H1 (cell line): ENCODE data around the gene TYMS. TPM values are rescaled to one million over a fixed set of nuclear protein-coding genes. Genes with fewer than 3 reads are reported as not detected.

ENCODE experiments used
- CTCF ChIA-PET: fragments of 300-600 bp; sonication (Branson Sonifier 250); formaldehyde crosslinking; loops from one replicate; lab custom pipeline; 2021; ENCODE audit not compliant: partially characterized antibody; lab: Charles Lee
- POLR2A ChIA-PET: fragments of 300-600 bp; sonication (Branson Sonifier 250); formaldehyde crosslinking; loops from one replicate; lab custom pipeline; 2021; ENCODE audit warnings: inconsistent platforms; ENCODE audit not compliant: partially characterized antibody; lab: Charles Lee
- DNase-seq, 2 experiments: peaks; one replicate each; pipeline versions ENCODE4 v3.0.0 to v3.0.0-alpha.2; 2010 to 2022; ENCODE audit warnings: low spot score in 2 of 2, low read depth in 1 of 2, mixed read lengths in 1 of 2
- FAIRE-seq: peaks from 2 replicates; lab custom pipeline; 2011; peaks lifted over from hg19 to GRCh38; lab: Jason Lieb, UNC
- H2AFZ ChIP-seq: 2 replicates; pipeline ENCODE4 v1.8.1; 2012; ENCODE audit warnings: low read length, inconsistent platforms
- H2AK5ac ChIP-seq: 2 replicates; pipeline ENCODE4 v1.6.1; 2013; ENCODE audit warnings: low read depth, low read length
- H2BK120ac ChIP-seq: replicated peaks from 2 replicates; pipeline ENCODE3; 2013; ENCODE audit warnings: low read depth, low read length, inconsistent platforms
- H2BK12ac ChIP-seq: 2 replicates; pipeline ENCODE4 v1.6.1; 2013; ENCODE audit warnings: low read depth, low read length
- H2BK15ac ChIP-seq: 2 replicates; pipeline ENCODE4 v1.6.1; 2013; ENCODE audit warnings: low read length
- H2BK20ac ChIP-seq: 2 replicates; pipeline ENCODE4 v1.6.1; 2013; ENCODE audit warnings: low read length
- H2BK5ac ChIP-seq: 2 replicates; pipeline ENCODE4 v1.6.1; 2013; ENCODE audit warnings: low read depth, low read length
- H3K14ac ChIP-seq: 2 replicates; pipeline ENCODE4 v1.6.1; 2013; ENCODE audit warnings: inconsistent platforms; ENCODE audit not compliant: insufficient read length
- H3K18ac ChIP-seq: 2 replicates; pipeline ENCODE4 v1.6.1; 2013; ENCODE audit warnings: low read length; ENCODE audit errors: extremely low read depth
- H3K23ac ChIP-seq: 2 replicates; pipeline ENCODE4 v1.6.1; 2013; ENCODE audit warnings: inconsistent platforms; ENCODE audit not compliant: insufficient read length
- H3K23me2 ChIP-seq: 2 replicates; pipeline ENCODE4 v1.6.1; 2013; ENCODE audit warnings: low read depth, low read length
- H3K27ac ChIP-seq: 2 replicates; pipeline ENCODE4 v1.6.1; 2011; ENCODE audit warnings: low read depth, low read length, inconsistent platforms
- H3K27me3 ChIP-seq, 4 experiments: replicated peaks in 1 of 4; 1 replicate in 1 of 4; 2 replicates in 3 of 4; pipeline versions ENCODE4 v1.6.1 to v1.8.1; 2011 to 2013; ENCODE audit warnings: low read length in 3 of 4, mild to moderate bottlenecking in 3 of 4, inconsistent platforms in 2 of 4, mixed read lengths in 2 of 4, moderate library complexity in 1 of 4; ENCODE audit not compliant: control insufficient read depth in 3 of 4, insufficient read depth in 3 of 4; ENCODE audit errors: extremely low read depth in 1 of 4
- H3K36me3 ChIP-seq, 4 experiments: 2 replicates each; pipeline versions ENCODE4 v1.6.1 to v1.8.1; 2011 to 2013; ENCODE audit warnings: mild to moderate bottlenecking in 4 of 4, low read length in 3 of 4, moderate library complexity in 2 of 4, control low read depth in 1 of 4, inconsistent platforms in 1 of 4; ENCODE audit not compliant: insufficient read depth in 4 of 4, control insufficient read depth in 2 of 4
- H3K4ac ChIP-seq: replicated peaks from 2 replicates; pipeline ENCODE3; 2013; ENCODE audit warnings: low read length, low read depth, mixed read lengths, inconsistent platforms; ENCODE audit not compliant: insufficient read length
- H3K4me1 ChIP-seq, 4 experiments: replicated peaks in 1 of 4; 1 replicate in 1 of 4; 2 replicates in 3 of 4; pipeline versions ENCODE4 v1.6.1 to v1.8.1; 2011 to 2013; ENCODE audit warnings: low read length in 3 of 4, inconsistent platforms in 2 of 4, mixed read lengths in 1 of 4; ENCODE audit not compliant: insufficient read depth in 4 of 4, control insufficient read depth in 3 of 4
- H3K4me2 ChIP-seq, 2 experiments: 2 replicates each; pipeline versions ENCODE4 v1.6.1 to v1.8.1; 2011 to 2013; ENCODE audit warnings: low read depth in 2 of 2, low read length in 2 of 2, control low read depth in 1 of 2, inconsistent platforms in 1 of 2, mild to moderate bottlenecking in 1 of 2; ENCODE audit not compliant: insufficient read depth in 1 of 2
- H3K4me3 ChIP-seq, 4 experiments: fragments of 200-600, 300-600 bp in 1 of 4; sonication (generic), shearing (Covaris generic), sonication (Bioruptor Twin) in 1 of 4; 2 replicates each; pipeline versions ENCODE4 v1.5.1 to v1.8.1; 2011 to 2016; ENCODE audit warnings: low read length in 4 of 4, low read depth in 3 of 4, control low read depth in 2 of 4, inconsistent platforms in 2 of 4, mild to moderate bottlenecking in 2 of 4, mixed read lengths in 1 of 4, moderate library complexity in 1 of 4; ENCODE audit not compliant: insufficient read depth in 2 of 4; ENCODE audit errors: extremely low read depth in 1 of 4
- H3K56ac ChIP-seq: replicated peaks from 2 replicates; pipeline ENCODE3; 2013; ENCODE audit warnings: low read depth, mild to moderate bottlenecking, mixed read lengths, low read length, inconsistent platforms; ENCODE audit not compliant: insufficient read length
- H3K79me1 ChIP-seq: 2 replicates; pipeline ENCODE4 v1.6.1; 2013; ENCODE audit warnings: low read depth, low read length, control low read depth
- H3K79me2 ChIP-seq, 2 experiments: 2 replicates each; pipeline versions ENCODE4 v1.6.1 to v1.8.1; 2012 to 2013; ENCODE audit warnings: low read length in 2 of 2, mild to moderate bottlenecking in 2 of 2, inconsistent platforms in 1 of 2; ENCODE audit not compliant: insufficient read depth in 2 of 2, control insufficient read depth in 1 of 2
- H3K9ac ChIP-seq, 4 experiments: replicated peaks in 1 of 4; 1 replicate in 1 of 4; 2 replicates in 3 of 4; pipeline versions ENCODE4 v1.6.1 to v1.8.1; 2011 to 2013; ENCODE audit warnings: low read depth in 3 of 4, low read length in 3 of 4, control low read depth in 2 of 4, mild to moderate bottlenecking in 2 of 4, moderate library complexity in 2 of 4, inconsistent platforms in 1 of 4; ENCODE audit errors: extremely low read depth in 1 of 4
- H3K9me3 ChIP-seq, 2 experiments: 2 replicates each; pipeline versions ENCODE4 v1.6.1 to v1.8.1; 2012 to 2013; ENCODE audit warnings: mild to moderate bottlenecking in 2 of 2, moderate library complexity in 2 of 2, control low read depth in 1 of 2, inconsistent platforms in 1 of 2, low read depth in 1 of 2, low read length in 1 of 2, mixed read lengths in 1 of 2; ENCODE audit not compliant: insufficient read depth in 2 of 2
- H4K20me1 ChIP-seq, 2 experiments: replicated peaks in 1 of 2; 2 replicates each; pipeline versions ENCODE3 to v1.8.1; 2011 to 2013; ENCODE audit warnings: inconsistent platforms in 2 of 2, low read length in 2 of 2, mild to moderate bottlenecking in 1 of 2; ENCODE audit not compliant: insufficient read depth in 2 of 2, control insufficient read depth in 1 of 2
- H4K5ac ChIP-seq: 2 replicates; pipeline ENCODE4 v1.6.1; 2013; ENCODE audit warnings: low read length, low read depth, mixed read lengths, inconsistent platforms; ENCODE audit not compliant: insufficient read length
- H4K8ac ChIP-seq: 2 replicates; pipeline ENCODE4 v1.8.0; 2013; ENCODE audit warnings: mild to moderate bottlenecking, moderate library complexity, low read length, inconsistent platforms; ENCODE audit not compliant: insufficient read depth; ENCODE audit errors: extremely low read depth
- H4K91ac ChIP-seq: replicated peaks from 2 replicates; pipeline ENCODE3; 2013; ENCODE audit warnings: low read length, mixed read lengths, inconsistent platforms; ENCODE audit not compliant: insufficient read length
- ASH2L ChIP-seq: fragments of 200-600, 300-600 bp; sonication (generic); IDR thresholded peaks from one replicate; pipeline ENCODE4 v1.7.1; 2017; ENCODE audit warnings: low read length
- BACH1 ChIP-seq: IDR thresholded peaks from 2 replicates; pipeline ENCODE4 v1.6.1; 2012; ENCODE audit warnings: low read length, improper control_type of control experiment
- KDM1A ChIP-seq: fragments of 200-600, 300-600 bp; sonication (generic); IDR thresholded peaks from 2 replicates; pipeline ENCODE4 v1.7.1; 2016; ENCODE audit warnings: mild to moderate bottlenecking, low read length, borderline replicate concordance
- POLR2A ChIP-seq, 2 experiments: IDR thresholded peaks; 1 replicate in 1 of 2; 2 replicates in 1 of 2; pipeline ENCODE4 v1.6.1; 2011; ENCODE audit warnings: low read depth in 2 of 2, low read length in 2 of 2, mild to moderate bottlenecking in 2 of 2; ENCODE audit errors: control extremely low read depth in 1 of 2
- RAD21 ChIP-seq, 2 experiments: IDR thresholded peaks in 1 of 2; conservative IDR thresholded peaks in 1 of 2; 2 replicates each; pipeline ENCODE4 v1.6.1; 2011; ENCODE audit warnings: low read depth in 2 of 2, low read length in 2 of 2, improper control_type of control experiment in 1 of 2, inconsistent platforms in 1 of 2, mild to moderate bottlenecking in 1 of 2, moderate library complexity in 1 of 2
- TAF1 ChIP-seq: IDR thresholded peaks from 2 replicates; pipeline ENCODE4 v1.6.1; 2011; ENCODE audit warnings: mild to moderate bottlenecking, low read depth, low read length
- TBP ChIP-seq: IDR thresholded peaks from 2 replicates; pipeline ENCODE4 v1.6.1; 2011; ENCODE audit warnings: low read depth, low read length, improper control_type of control experiment
- TCF12 ChIP-seq: IDR thresholded peaks from 2 replicates; pipeline ENCODE4 v1.6.1; 2011; ENCODE audit warnings: low read depth, mild to moderate bottlenecking, low read length
- WGBS, 2 experiments: shearing (Covaris generic) in 1 of 2; methylation state at CpG; one replicate each; pipeline versions ENCODE4 v1.1.6 to v1.1.7; 2013 to 2015; ENCODE audit warnings: low lambda C conversion rate in 2 of 2, mixed read lengths in 2 of 2, inconsistent platforms in 1 of 2, low coverage in 1 of 2, missing lambda C conversion rate in 1 of 2; ENCODE audit not compliant: insufficient replicate concordance in 2 of 2, insufficient coverage in 1 of 2, insufficient read length in 1 of 2; ENCODE audit errors: extremely low coverage in 1 of 2, missing lambda C conversion rate in 1 of 2; 5-methylcytosine and 5-hydroxymethylcytosine counted together
- long read RNA-seq, 2 experiments: library from RNA in 1 of 2; library from capped mRNA in 1 of 2; stranded (forward); transcript quantifications; one replicate each; pipeline ENCODE4 v2.0.0, GENCODE V29; 2021; ENCODE audit warnings: inconsistent platforms in 1 of 2
- polyA minus RNA-seq, 3 experiments: library from RNA; depleted of rRNA, polyadenylated mRNA; stranded (reverse); fragments of >200 nt; gene quantifications; 1 replicate in 2 of 3; 2 replicates in 1 of 3; pipeline ENCODE4 v1.2.3, GENCODE V29; 2011
- polyA plus RNA-seq, 7 experiments: library from polyadenylated mRNA; depleted of rRNA in 3 of 7; stranded (reverse) in 5 of 7; unstranded in 2 of 7; fragments of >200 nt in 5 of 7; fragments of 200-250 nt in 2 of 7; gene quantifications; 1 replicate in 5 of 7; 2 replicates in 1 of 7; 4 replicates in 1 of 7; pipeline versions ENCODE4 v1.2.1 to v1.2.3, GENCODE V29; 2011 to 2013; ENCODE audit warnings: missing spikeins in 2 of 7, mixed read lengths in 2 of 7
- total RNA-seq: library from RNA; stranded (reverse); fragmentation: NEBNext Ultra II Directional; extraction: Animal tissue kit (Norgen Biotek cat#: 25700); gene quantifications from 2 replicates; pipeline ENCODE4 v1.2.1, GENCODE V29; 2021

The TYMS gene
- total RNA-seq, result 85.1 and 91.9 TPM in 2 replicates
- polyA plus RNA-seq (2011; rRNA removed), result 76.8 and 110 TPM in 2 replicates
- polyA plus RNA-seq (2011; cell fraction: cytosol; rRNA removed), result 78.5 TPM
- 120 TPM for polyA plus RNA-seq (2011; cell fraction: nucleus; rRNA removed)
- polyA plus RNA-seq (2012, experiment 1 of 2), result 99.4 to 132 TPM (median 113 TPM) in 4 replicates
- 51.6 TPM for polyA plus RNA-seq (2012, experiment 2 of 2)
- 58.5 TPM for polyA plus RNA-seq (2013, experiment 1 of 2)
- polyA plus RNA-seq (2013, experiment 2 of 2), result 58.9 TPM
- polyA minus RNA-seq (2011; rRNA and poly(A)+ RNA removed), result 117 and 187 TPM in 2 replicates
- 74.1 TPM for polyA minus RNA-seq (2011; cell fraction: cytosol; rRNA and poly(A)+ RNA removed)
- polyA minus RNA-seq (2011; cell fraction: nucleus; rRNA and poly(A)+ RNA removed), result 26.6 TPM
- long read RNA-seq, experiment 1, transcript TYMS-203 (7 exons, 1,662 nt), result major isoform, 65 of 109 reads
- long read RNA-seq, experiment 1, partial matches to known transcripts, result 38 of 109 reads
- long read RNA-seq, experiment 1, other reads (novel, unspliced or antisense), result 3 of 109 reads
- long read RNA-seq, experiment 2, partial matches to known transcripts, result 9 of 11 reads
- long read RNA-seq, experiment 2, other reads (novel, unspliced or antisense), result 1 of 11 reads

- Histone ChIP-seq H3K79me1 (peaks cover 14% of the 10 kb centered on the region), H2BK12ac (peak within 1 kb of the TSS; percentile 80; the same call in 1 of the 2 replicates), H2AFZ (0 out of 2 replicates have a peak within 1 kb of the TSS, but pooled peaks have one; percentile 89), H3K9me3 (peaks cover 5 to 7% of the 10 kb centered on the region in 2 experiments; a peak in 3 of 4 replicates), H3K79me2 (peaks cover 0 to 52% of the 10 kb centered on the region in 2 experiments; a peak in 3 of 4 replicates), H2BK20ac (no peak within 1 kb of the TSS), H3K56ac (peak within 1 kb of the TSS; percentile 87), H3K14ac (no peak within 1 kb of the TSS), H3K27ac (peak within 1 kb of the TSS; percentile 84; the same call in 1 of the 2 replicates), H2AK5ac (peak within 1 kb of the TSS; percentile 32; the same call in 1 of the 2 replicates), H3K18ac (peak within 1 kb of the TSS; percentile 86), H4K91ac (peak within 1 kb of the TSS; percentile 98), H3K23ac (no peak within 1 kb of the TSS), H3K9ac (peak within 1 kb of the TSS; percentile 82 to 89 (median 85)), H3K4me3 (peak within 1 kb of the TSS; percentile 78 to 96 (median 90)), H4K20me1 (peaks cover 2 to 8% of the 10 kb centered on the region in 2 experiments), H4K5ac (peak within 1 kb of the TSS; percentile 65), H2BK120ac (no peak within 1 kb of the TSS), H3K27me3 (no peaks in the 10 kb centered on the region), H3K4ac (peak within 1 kb of the TSS; percentile 57), H2BK15ac (peak within 1 kb of the TSS; percentile 61; the same call in 1 of the 2 replicates), H3K23me2 (peaks cover 4% of the 10 kb centered on the region; the same call in 1 of the 2 replicates), H2BK5ac (peak within 1 kb of the TSS; percentile 93; the same call in 1 of the 2 replicates), H3K4me2 (peak within 1 kb of the TSS; percentile 78), H3K36me3 (peaks cover 10 to 34% (median 16%) of the 10 kb centered on the region in 4 experiments; a peak in 7 of 8 replicates), H4K8ac (peak within 1 kb of the TSS; percentile 79), H3K4me1 (peaks cover 0 to 10% (median 5%) of the 10 kb centered on the region in 4 experiments; a peak in 5 of 7 replicates)
- ChIA-PET CTCF (interaction anchor here (1.0 to 2.4 kb wide), 9 partner anchors 8 to 367 kb away, joined by 3 to 9 read pairs (median 4); no protein-coding TSS in a partner anchor), POLR2A (interaction anchor here (0.8 to 3.1 kb wide), 14 partner anchors 8 to 55 kb away, joined by 3 to 14 read pairs (median 5); partner anchors contain the start of gene ENOSF1)
- FAIRE-seq (no peak), DNase-seq (peak in 1 of 2 experiments; percentile 81)
- WGBS, 2 experiments, result 1% methylated on average over 49 of the region's 79 CpGs; no CpG with 5 or more reads in 1 of the 2 experiments
- no peak for TF ChIP-seq KDM1A
- no peak for TF ChIP-seq TCF12
- 0 out of 2 replicates have a peak, but pooled peaks have one; percentile 19 for TF ChIP-seq TBP
- no peak for TF ChIP-seq RAD21 (IDR thresholded peaks at IDR 0.05 in 1 of 2, conservative IDR thresholded peaks at IDR 0.05 in 1 of 2; ENCODE audit: low read depth in 2 of 2, low read length in 2 of 2)
- peak in 1 of 2 experiments; percentile 10; a peak in 1 of 3 replicates for TF ChIP-seq POLR2A (IDR thresholded peaks at IDR 0.05; ENCODE audit: control extremely low read depth in 1 of 2, low read depth in 2 of 2, low read length in 2 of 2)
- TF ChIP-seq TAF1, result 0 out of 2 replicates have a peak, but pooled peaks have one; percentile 17
- peak; percentile 83 for TF ChIP-seq ASH2L
- no peak; the same call in 1 of the 2 replicates for TF ChIP-seq BACH1
Observed at GRCh38 chr18:657311-658000, at the start of gene TYMS. TYMS (plus strand) TSS chr18:657653; CDS start chr18:657743, 90 bp downstream.
